IMR-90 (cell line): Measurements from ENCODE around the gene RENBP. TPM values are rescaled to one million over a fixed set of nuclear protein-coding genes. Genes with fewer than 3 reads are reported as not detected.

Experiments
- ATAC-seq: fragments of 200-7000 bp; cut with Tn5 transposase; 2 replicates; pipeline ENCODE4 v1.9.1; 2020; ENCODE audit warnings: low read depth, mild to moderate bottlenecking, moderate library complexity
- BruUV-seq: library from RNA; stranded (reverse); fragments of 400-500 nt; replicated peaks from 2 replicates; lab custom pipeline; 2021; lab: Mats Ljungman, UMichigan
- CTCF ChIA-PET: fragments of 300-600 bp; formaldehyde crosslinking; extraction: SDS; loops from one replicate; lab custom pipeline; 2021; ENCODE audit warnings: antibody characterized with exemption; lab: Yijun Ruan, JAX
- POLR2A ChIA-PET: fragments of 300-600 bp; sonication (Branson Sonifier 250); formaldehyde crosslinking; loops from one replicate; lab custom pipeline; 2022; ENCODE audit warnings: antibody characterized with exemption; ENCODE audit not compliant: unreplicated experiment; lab: Charles Lee
- DNase-seq: peaks from one replicate; pipeline ENCODE4 v3.0.0; 2013
- H2AFZ ChIP-seq: replicated peaks from 2 replicates; pipeline ENCODE3; 2013; ENCODE audit warnings: low read length, mild to moderate bottlenecking; ENCODE audit not compliant: poor library complexity
- H2AK5ac ChIP-seq: 2 replicates; pipeline ENCODE4 v1.6.1; 2013; ENCODE audit warnings: low read depth, low read length, inconsistent platforms
- H2AK9ac ChIP-seq: replicated peaks from 2 replicates; pipeline ENCODE3; 2013; ENCODE audit warnings: mild to moderate bottlenecking, low read depth, low read length, moderate library complexity; ENCODE audit not compliant: poor library complexity
- H2BK120ac ChIP-seq: 2 replicates; pipeline ENCODE4 v1.6.1; 2013; ENCODE audit warnings: low read depth, low read length, inconsistent platforms
- H2BK15ac ChIP-seq: 3 replicates; pipeline ENCODE4 v1.6.1; 2013; ENCODE audit warnings: low read depth, low read length, inconsistent platforms
- H2BK20ac ChIP-seq: 2 replicates; pipeline ENCODE4 v1.6.1; 2013; ENCODE audit warnings: low read depth, mild to moderate bottlenecking, inconsistent platforms, low read length, moderate library complexity
- H2BK5ac ChIP-seq: 2 replicates; pipeline ENCODE4 v1.6.1; 2013; ENCODE audit warnings: mild to moderate bottlenecking, low read depth, low read length, inconsistent platforms; ENCODE audit not compliant: poor library complexity, severe bottlenecking
- H3K14ac ChIP-seq: replicated peaks from 2 replicates; pipeline ENCODE4 v1.6.1; 2013; ENCODE audit warnings: low read depth, low read length, inconsistent platforms
- H3K18ac ChIP-seq: 2 replicates; pipeline ENCODE4 v1.6.1; 2013; ENCODE audit warnings: low read depth, low read length, control low read depth
- H3K23ac ChIP-seq: 2 replicates; pipeline ENCODE4 v1.6.1; 2013; ENCODE audit warnings: low read depth, low read length, inconsistent platforms
- H3K27ac ChIP-seq: 2 replicates; pipeline ENCODE4 v1.5.1; 2013; ENCODE audit warnings: mild to moderate bottlenecking, control low read depth, low read length; ENCODE audit not compliant: insufficient read depth
- H3K27me3 ChIP-seq: 2 replicates; pipeline ENCODE4 v1.6.1; 2013; ENCODE audit warnings: low read length; ENCODE audit not compliant: control insufficient read depth, insufficient read depth
- H3K36me3 ChIP-seq: 2 replicates; pipeline ENCODE4 v1.6.1; 2013; ENCODE audit warnings: low read length, mixed read lengths; ENCODE audit not compliant: control insufficient read depth, insufficient read depth
- H3K4ac ChIP-seq: 2 replicates; pipeline ENCODE4 v1.6.1; 2013; ENCODE audit warnings: low read depth, low read length, inconsistent platforms
- H3K4me1 ChIP-seq: 2 replicates; pipeline ENCODE4 v1.6.1; 2013; ENCODE audit warnings: low read length, mixed read lengths; ENCODE audit not compliant: control insufficient read depth, insufficient read depth
- H3K4me2 ChIP-seq: 2 replicates; pipeline ENCODE4 v1.6.1; 2013; ENCODE audit warnings: low read depth, mild to moderate bottlenecking, control low read depth, low read length, moderate library complexity
- H3K4me3 ChIP-seq: 2 replicates; pipeline ENCODE4 v1.5.1; 2013; ENCODE audit warnings: low read depth, mild to moderate bottlenecking, control low read depth, low read length, moderate library complexity; ENCODE audit not compliant: insufficient read depth
- H3K56ac ChIP-seq: 2 replicates; pipeline ENCODE4 v1.6.1; 2013; ENCODE audit warnings: low read length, inconsistent platforms; ENCODE audit not compliant: insufficient read depth; ENCODE audit errors: extremely low read depth
- H3K79me1 ChIP-seq, 2 experiments: 2 replicates each; pipeline ENCODE4 v1.6.1; 2013; ENCODE audit warnings: low read length in 2 of 2, inconsistent platforms in 1 of 2, low read depth in 1 of 2
- H3K9ac ChIP-seq: 2 replicates; pipeline ENCODE4 v1.6.1; 2013; ENCODE audit warnings: low read depth, low read length, control low read depth
- H3K9me1 ChIP-seq: 2 replicates; pipeline ENCODE4 v1.6.1; 2013; ENCODE audit warnings: low read length, inconsistent platforms; ENCODE audit not compliant: insufficient read depth
- H3K9me3 ChIP-seq: 2 replicates; pipeline ENCODE4 v1.6.1; 2013; ENCODE audit warnings: low read length; ENCODE audit not compliant: control insufficient read depth, insufficient read depth
- H4K20me1 ChIP-seq: 2 replicates; pipeline ENCODE4 v1.6.1; 2013; ENCODE audit warnings: low read length, inconsistent platforms; ENCODE audit not compliant: insufficient read depth
- H4K5ac ChIP-seq: 2 replicates; pipeline ENCODE4 v1.6.1; 2013; ENCODE audit warnings: mild to moderate bottlenecking, low read depth, low read length, control low read depth
- H4K8ac ChIP-seq, 2 experiments: 2 replicates each; pipeline ENCODE4 v1.6.1; 2013; ENCODE audit warnings: low read depth in 2 of 2, low read length in 2 of 2, control low read depth in 1 of 2, inconsistent platforms in 1 of 2
- H4K91ac ChIP-seq: 2 replicates; pipeline ENCODE4 v1.6.1; 2013; ENCODE audit warnings: low read depth, low read length, inconsistent platforms; ENCODE audit not compliant: insufficient read depth
- USF2 ChIP-seq: fragments of 150-350 bp; IDR thresholded peaks from 2 replicates; pipeline ENCODE4 v1.6.1; 2017; ENCODE audit warnings: mild to moderate bottlenecking, antibody characterized with exemption, low read length, low read depth
- WGBS, 2 experiments: methylation state at CpG; one replicate each; pipeline versions ENCODE4 v1.1.5 to v1.1.7; 2013; ENCODE audit warnings: missing lambda C conversion rate in 2 of 2; ENCODE audit not compliant: insufficient read length in 1 of 2; ENCODE audit errors: extremely low coverage in 2 of 2; 5-methylcytosine and 5-hydroxymethylcytosine counted together
- dilution Hi-C: fragments of 300-500 bp; cut with HindIII; formaldehyde crosslinking; loops from one replicate; pipeline ENCODE4 v1.14.3; 2018; ENCODE audit warnings: low sequenced_read_pairs; ENCODE audit not compliant: unreplicated experiment
- in situ Hi-C: fragments of 300-500 bp; cut with MboI; formaldehyde crosslinking; loops from 3 replicates; pipeline ENCODE4 v1.14.3; 2019; ENCODE audit warnings: low sequenced_read_pairs, inconsistent platforms, mixed read lengths
- intact Hi-C: fragments of 100-400 bp; cut with micrococcal nuclease; formaldehyde crosslinking; loops from 2 replicates; pipeline ENCODE4 v1.10.0; 2022
- polyA plus RNA-seq, 3 experiments: library from polyadenylated mRNA; depleted of rRNA; stranded (reverse); fragments of >200 nt; gene quantifications; 2 replicates each; pipeline ENCODE4 v1.2.3, GENCODE V29; 2012; ENCODE audit warnings: low replicate concordance in 1 of 3
- total RNA-seq: library from RNA; depleted of rRNA; stranded (reverse); fragments of >200 nt; gene quantifications from 2 replicates; pipeline ENCODE4 v1.2.3, GENCODE V29; 2012

The RENBP gene
- total and polyA plus RNA-seq, 2 of the 4 experiments (the other 2 are of a cell fraction), result 0.15 to 0.18 TPM

- DNase-seq (no peak), ATAC-seq (no peak)
- Histone ChIP-seq H3K27me3 (peaks cover 17% of the 10 kb centered on the region; the same call in 1 of the 2 replicates), H3K14ac (no peak overlapping the region), H3K4me3 (no peak overlapping the region), H2BK5ac (no peak overlapping the region), H3K9ac (no peak overlapping the region), H3K27ac (no peak overlapping the region), H3K18ac (no peak overlapping the region), H4K20me1 (no peaks in the 10 kb centered on the region), H3K36me3 (no peaks in the 10 kb centered on the region), H3K9me1 (no peaks in the 10 kb centered on the region), H3K4me2 (no peak overlapping the region), H3K23ac (no peak overlapping the region), H2BK120ac (no peak overlapping the region), H3K9me3 (no peaks in the 10 kb centered on the region), H2AFZ (peak overlapping the region; percentile 23), H3K4me1 (no peaks in the 10 kb centered on the region; the same call in 1 of the 2 replicates), H3K4ac (no peak overlapping the region), H4K5ac (no peak overlapping the region), H2AK5ac (no peak overlapping the region), H3K79me1 (no peaks in the 10 kb centered on the region), H4K91ac (no peak overlapping the region), H2BK15ac (no peak overlapping the region), H2AK9ac (no peak overlapping the region), H2BK20ac (no peak overlapping the region), H3K56ac (no peak overlapping the region), H4K8ac (no peak overlapping the region)
- CTCF ChIA-PET, result no interaction called here
- 82% methylated on average over 8 of the region's 13 CpGs; no CpG with 5 or more reads in 1 of the 2 experiments for WGBS, 2 experiments
- BruUV-seq, result no TSS peak
- in situ Hi-C loops, result loop anchor here (5.0 to 25.0 kb wide), 2 partner anchors 122 to 957 kb away; no protein-coding TSS in a partner anchor
- no peak for TF ChIP-seq USF2
- dilution Hi-C loops, result no loop called here
- intact Hi-C loops, result no loop called here
- POLR2A ChIA-PET, result no interaction called here
Observed at GRCh38 chrX:153919281-153919680, 25.2 kb downstream of the RENBP start.
